H1 (cell line): Measurements from ENCODE around the gene ADAM30. TPM values are rescaled to one million over a fixed set of nuclear protein-coding genes. Genes with fewer than 3 reads are reported as not detected.

Experiments used
- CTCF ChIA-PET: fragments of 300-600 bp; sonication (Branson Sonifier 250); formaldehyde crosslinking; loops from one replicate; lab custom pipeline; 2021; ENCODE audit not compliant: partially characterized antibody; lab: Charles Lee
- POLR2A ChIA-PET: fragments of 300-600 bp; sonication (Branson Sonifier 250); formaldehyde crosslinking; loops from one replicate; lab custom pipeline; 2021; ENCODE audit warnings: inconsistent platforms; ENCODE audit not compliant: partially characterized antibody; lab: Charles Lee
- DNase-seq, 2 experiments: peaks; one replicate each; pipeline versions ENCODE4 v3.0.0 to v3.0.0-alpha.2; 2010 to 2022; ENCODE audit warnings: low spot score in 2 of 2, low read depth in 1 of 2, mixed read lengths in 1 of 2
- FAIRE-seq: peaks from 2 replicates; lab custom pipeline; 2011; peaks lifted over from hg19 to GRCh38; lab: Jason Lieb, UNC
- H2AFZ ChIP-seq: 2 replicates; pipeline ENCODE4 v1.8.1; 2012; ENCODE audit warnings: low read length, inconsistent platforms
- H2AK5ac ChIP-seq: 2 replicates; pipeline ENCODE4 v1.6.1; 2013; ENCODE audit warnings: low read depth, low read length
- H2BK120ac ChIP-seq: replicated peaks from 2 replicates; pipeline ENCODE3; 2013; ENCODE audit warnings: low read depth, low read length, inconsistent platforms
- H2BK12ac ChIP-seq: 2 replicates; pipeline ENCODE4 v1.6.1; 2013; ENCODE audit warnings: low read depth, low read length
- H2BK15ac ChIP-seq: 2 replicates; pipeline ENCODE4 v1.6.1; 2013; ENCODE audit warnings: low read length
- H2BK20ac ChIP-seq: 2 replicates; pipeline ENCODE4 v1.6.1; 2013; ENCODE audit warnings: low read length
- H2BK5ac ChIP-seq: 2 replicates; pipeline ENCODE4 v1.6.1; 2013; ENCODE audit warnings: low read depth, low read length
- H3K14ac ChIP-seq: 2 replicates; pipeline ENCODE4 v1.6.1; 2013; ENCODE audit warnings: inconsistent platforms; ENCODE audit not compliant: insufficient read length
- H3K18ac ChIP-seq: 2 replicates; pipeline ENCODE4 v1.6.1; 2013; ENCODE audit warnings: low read length; ENCODE audit errors: extremely low read depth
- H3K23ac ChIP-seq: 2 replicates; pipeline ENCODE4 v1.6.1; 2013; ENCODE audit warnings: inconsistent platforms; ENCODE audit not compliant: insufficient read length
- H3K23me2 ChIP-seq: 2 replicates; pipeline ENCODE4 v1.6.1; 2013; ENCODE audit warnings: low read depth, low read length
- H3K27ac ChIP-seq: 2 replicates; pipeline ENCODE4 v1.6.1; 2011; ENCODE audit warnings: low read depth, low read length, inconsistent platforms
- H3K27me3 ChIP-seq, 4 experiments: replicated peaks in 1 of 4; 1 replicate in 1 of 4; 2 replicates in 3 of 4; pipeline versions ENCODE4 v1.6.1 to v1.8.1; 2011 to 2013; ENCODE audit warnings: low read length in 3 of 4, mild to moderate bottlenecking in 3 of 4, inconsistent platforms in 2 of 4, mixed read lengths in 2 of 4, moderate library complexity in 1 of 4; ENCODE audit not compliant: control insufficient read depth in 3 of 4, insufficient read depth in 3 of 4; ENCODE audit errors: extremely low read depth in 1 of 4
- H3K36me3 ChIP-seq, 4 experiments: 2 replicates each; pipeline versions ENCODE4 v1.6.1 to v1.8.1; 2011 to 2013; ENCODE audit warnings: mild to moderate bottlenecking in 4 of 4, low read length in 3 of 4, moderate library complexity in 2 of 4, control low read depth in 1 of 4, inconsistent platforms in 1 of 4; ENCODE audit not compliant: insufficient read depth in 4 of 4, control insufficient read depth in 2 of 4
- H3K4ac ChIP-seq: replicated peaks from 2 replicates; pipeline ENCODE3; 2013; ENCODE audit warnings: low read length, low read depth, mixed read lengths, inconsistent platforms; ENCODE audit not compliant: insufficient read length
- H3K4me1 ChIP-seq, 4 experiments: replicated peaks in 1 of 4; 1 replicate in 1 of 4; 2 replicates in 3 of 4; pipeline versions ENCODE4 v1.6.1 to v1.8.1; 2011 to 2013; ENCODE audit warnings: low read length in 3 of 4, inconsistent platforms in 2 of 4, mixed read lengths in 1 of 4; ENCODE audit not compliant: insufficient read depth in 4 of 4, control insufficient read depth in 3 of 4
- H3K4me2 ChIP-seq, 2 experiments: 2 replicates each; pipeline versions ENCODE4 v1.6.1 to v1.8.1; 2011 to 2013; ENCODE audit warnings: low read depth in 2 of 2, low read length in 2 of 2, control low read depth in 1 of 2, inconsistent platforms in 1 of 2, mild to moderate bottlenecking in 1 of 2; ENCODE audit not compliant: insufficient read depth in 1 of 2
- H3K4me3 ChIP-seq, 4 experiments: fragments of 200-600, 300-600 bp in 1 of 4; sonication (generic), shearing (Covaris generic), sonication (Bioruptor Twin) in 1 of 4; 2 replicates each; pipeline versions ENCODE4 v1.5.1 to v1.8.1; 2011 to 2016; ENCODE audit warnings: low read length in 4 of 4, low read depth in 3 of 4, control low read depth in 2 of 4, inconsistent platforms in 2 of 4, mild to moderate bottlenecking in 2 of 4, mixed read lengths in 1 of 4, moderate library complexity in 1 of 4; ENCODE audit not compliant: insufficient read depth in 2 of 4; ENCODE audit errors: extremely low read depth in 1 of 4
- H3K56ac ChIP-seq: replicated peaks from 2 replicates; pipeline ENCODE3; 2013; ENCODE audit warnings: low read depth, mild to moderate bottlenecking, mixed read lengths, low read length, inconsistent platforms; ENCODE audit not compliant: insufficient read length
- H3K79me1 ChIP-seq: 2 replicates; pipeline ENCODE4 v1.6.1; 2013; ENCODE audit warnings: low read depth, low read length, control low read depth
- H3K79me2 ChIP-seq, 2 experiments: 2 replicates each; pipeline versions ENCODE4 v1.6.1 to v1.8.1; 2012 to 2013; ENCODE audit warnings: low read length in 2 of 2, mild to moderate bottlenecking in 2 of 2, inconsistent platforms in 1 of 2; ENCODE audit not compliant: insufficient read depth in 2 of 2, control insufficient read depth in 1 of 2
- H3K9ac ChIP-seq, 4 experiments: replicated peaks in 1 of 4; 1 replicate in 1 of 4; 2 replicates in 3 of 4; pipeline versions ENCODE4 v1.6.1 to v1.8.1; 2011 to 2013; ENCODE audit warnings: low read depth in 3 of 4, low read length in 3 of 4, control low read depth in 2 of 4, mild to moderate bottlenecking in 2 of 4, moderate library complexity in 2 of 4, inconsistent platforms in 1 of 4; ENCODE audit errors: extremely low read depth in 1 of 4
- H3K9me3 ChIP-seq, 2 experiments: 2 replicates each; pipeline versions ENCODE4 v1.6.1 to v1.8.1; 2012 to 2013; ENCODE audit warnings: mild to moderate bottlenecking in 2 of 2, moderate library complexity in 2 of 2, control low read depth in 1 of 2, inconsistent platforms in 1 of 2, low read depth in 1 of 2, low read length in 1 of 2, mixed read lengths in 1 of 2; ENCODE audit not compliant: insufficient read depth in 2 of 2
- H4K20me1 ChIP-seq, 2 experiments: replicated peaks in 1 of 2; 2 replicates each; pipeline versions ENCODE3 to v1.8.1; 2011 to 2013; ENCODE audit warnings: inconsistent platforms in 2 of 2, low read length in 2 of 2, mild to moderate bottlenecking in 1 of 2; ENCODE audit not compliant: insufficient read depth in 2 of 2, control insufficient read depth in 1 of 2
- H4K5ac ChIP-seq: 2 replicates; pipeline ENCODE4 v1.6.1; 2013; ENCODE audit warnings: low read length, low read depth, mixed read lengths, inconsistent platforms; ENCODE audit not compliant: insufficient read length
- H4K8ac ChIP-seq: 2 replicates; pipeline ENCODE4 v1.8.0; 2013; ENCODE audit warnings: mild to moderate bottlenecking, moderate library complexity, low read length, inconsistent platforms; ENCODE audit not compliant: insufficient read depth; ENCODE audit errors: extremely low read depth
- H4K91ac ChIP-seq: replicated peaks from 2 replicates; pipeline ENCODE3; 2013; ENCODE audit warnings: low read length, mixed read lengths, inconsistent platforms; ENCODE audit not compliant: insufficient read length
- EZH2 ChIP-seq: fragments of 200-600 bp; sonication (generic); IDR thresholded peaks from 2 replicates; pipeline ENCODE4 v1.7.1; 2012; ENCODE audit warnings: low read depth, mild to moderate bottlenecking, moderate library complexity, low read length, inconsistent platforms; ENCODE audit not compliant: severe bottlenecking
- GABPA ChIP-seq: IDR thresholded peaks from 2 replicates; pipeline ENCODE4 v1.6.1; 2011; ENCODE audit warnings: mild to moderate bottlenecking, low read length, moderate library complexity, borderline replicate concordance; ENCODE audit not compliant: insufficient read depth
- GTF2F1 ChIP-seq: IDR thresholded peaks from 2 replicates; pipeline ENCODE4 v1.6.1; 2012; ENCODE audit warnings: low read depth, low read length, improper control_type of control experiment, borderline replicate concordance
- KDM1A ChIP-seq: fragments of 200-600, 300-600 bp; sonication (generic); IDR thresholded peaks from 2 replicates; pipeline ENCODE4 v1.7.1; 2016; ENCODE audit warnings: mild to moderate bottlenecking, low read length, borderline replicate concordance
- KDM5A ChIP-seq: fragments of 200-600 bp; IDR thresholded peaks from 2 replicates; pipeline ENCODE4 v1.7.1; 2012; ENCODE audit warnings: mild to moderate bottlenecking, low read length, inconsistent platforms, mixed read lengths
- TEAD4 ChIP-seq: IDR thresholded peaks from 2 replicates; pipeline ENCODE4 v1.6.1; 2012; ENCODE audit warnings: low read depth, low read length, inconsistent platforms, mixed read lengths
- WGBS, 2 experiments: shearing (Covaris generic) in 1 of 2; methylation state at CpG; one replicate each; pipeline versions ENCODE4 v1.1.6 to v1.1.7; 2013 to 2015; ENCODE audit warnings: low lambda C conversion rate in 2 of 2, mixed read lengths in 2 of 2, inconsistent platforms in 1 of 2, low coverage in 1 of 2, missing lambda C conversion rate in 1 of 2; ENCODE audit not compliant: insufficient replicate concordance in 2 of 2, insufficient coverage in 1 of 2, insufficient read length in 1 of 2; ENCODE audit errors: extremely low coverage in 1 of 2, missing lambda C conversion rate in 1 of 2; 5-methylcytosine and 5-hydroxymethylcytosine counted together
- polyA plus RNA-seq, 7 experiments: library from polyadenylated mRNA; depleted of rRNA in 3 of 7; stranded (reverse) in 5 of 7; unstranded in 2 of 7; fragments of >200 nt in 5 of 7; fragments of 200-250 nt in 2 of 7; gene quantifications; 1 replicate in 5 of 7; 2 replicates in 1 of 7; 4 replicates in 1 of 7; pipeline versions ENCODE4 v1.2.1 to v1.2.3, GENCODE V29; 2011 to 2013; ENCODE audit warnings: missing spikeins in 2 of 7, mixed read lengths in 2 of 7
- total RNA-seq: library from RNA; stranded (reverse); fragmentation: NEBNext Ultra II Directional; extraction: Animal tissue kit (Norgen Biotek cat#: 25700); gene quantifications from 2 replicates; pipeline ENCODE4 v1.2.1, GENCODE V29; 2021

Gene ADAM30
- total and polyA plus RNA-seq, 2 of the 8 experiments (the other 6 are each of a cell fraction or from before 2014, with no cell fraction given) = not detected

DNA sequence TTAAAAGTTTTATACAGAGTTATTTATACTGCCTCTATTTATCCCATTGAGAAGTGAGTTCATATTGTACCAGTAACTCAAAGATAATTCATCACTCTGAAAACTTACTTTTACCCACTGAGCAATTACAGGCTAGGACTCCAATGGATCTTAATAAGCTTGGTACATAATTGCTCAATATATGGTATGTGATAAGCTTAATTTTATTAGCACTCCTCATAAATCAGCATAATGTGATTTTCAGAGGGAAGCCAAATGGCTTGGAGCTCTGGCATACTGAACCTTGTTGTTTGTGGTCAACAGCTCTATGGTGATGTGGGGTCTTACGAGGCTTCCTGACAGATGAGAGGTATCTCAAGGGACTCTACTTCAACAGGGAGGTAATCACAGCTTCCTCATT is 26.3 kb downstream of the ADAM30 start:
- Histone ChIP-seq H4K20me1 (no peaks in the 10 kb centered on the region), H2BK120ac (no peak overlapping the region), H3K23ac (no peak overlapping the region), H2BK20ac (no peak overlapping the region), H3K27ac (no peak overlapping the region), H3K9ac (no peak overlapping the region), H3K4ac (no peak overlapping the region), H2AFZ (no peak overlapping the region), H3K4me1 (no peaks in the 10 kb centered on the region), H4K5ac (no peak overlapping the region), H3K9me3 (no peaks in the 10 kb centered on the region), H3K23me2 (no peaks in the 10 kb centered on the region), H2AK5ac (no peak overlapping the region), H3K56ac (no peak overlapping the region), H3K4me2 (no peak overlapping the region), H3K79me1 (no peaks in the 10 kb centered on the region), H3K79me2 (no peaks in the 10 kb centered on the region), H4K91ac (no peak overlapping the region), H2BK12ac (no peak overlapping the region), H2BK5ac (no peak overlapping the region), H4K8ac (no peak overlapping the region), H3K14ac (no peak overlapping the region), H2BK15ac (no peak overlapping the region), H3K27me3 (no peaks in the 10 kb centered on the region; a peak in 1 of 7 replicates), H3K4me3 (no peak overlapping the region), H3K36me3 (no peaks in the 10 kb centered on the region), H3K18ac (no peak overlapping the region)
- 93% methylated on average over 1 of the region's 1 CpG; no CpG with 5 or more reads in 1 of the 2 experiments for WGBS, 2 experiments
- FAIRE-seq (no peak), DNase-seq (no peak)
- ChIA-PET CTCF (interaction anchor here (0.6 to 4.8 kb wide), 23 partner anchors 9 to 258 kb away, joined by 3 to 62 read pairs (median 4); partner anchors contain the start of gene ADAM30), POLR2A (no interaction called here)
- TF ChIP-seq EZH2 (no peak), KDM1A (no peak), TEAD4 (no peak), KDM5A (no peak), GABPA (no peak), GTF2F1 (no peak)
